Measurements from ENCODE around the gene RARB. TPM values are rescaled to one million over a fixed set of nuclear protein-coding genes. Genes with fewer than 3 reads are reported as not detected.

Gene RARB
- total RNA-seq, 2 donors from 2014 or later, result 1.2 to 4.3 TPM

- DNase-seq, result no peak
- ATAC-seq, result no peak
- intact Hi-C loops (cut with DNase I, micrococcal nuclease), result no loop called here
These were observed 10.9 kb downstream of the RARB start for GRCh38 chr3:25438791-25439555.

DNA sequence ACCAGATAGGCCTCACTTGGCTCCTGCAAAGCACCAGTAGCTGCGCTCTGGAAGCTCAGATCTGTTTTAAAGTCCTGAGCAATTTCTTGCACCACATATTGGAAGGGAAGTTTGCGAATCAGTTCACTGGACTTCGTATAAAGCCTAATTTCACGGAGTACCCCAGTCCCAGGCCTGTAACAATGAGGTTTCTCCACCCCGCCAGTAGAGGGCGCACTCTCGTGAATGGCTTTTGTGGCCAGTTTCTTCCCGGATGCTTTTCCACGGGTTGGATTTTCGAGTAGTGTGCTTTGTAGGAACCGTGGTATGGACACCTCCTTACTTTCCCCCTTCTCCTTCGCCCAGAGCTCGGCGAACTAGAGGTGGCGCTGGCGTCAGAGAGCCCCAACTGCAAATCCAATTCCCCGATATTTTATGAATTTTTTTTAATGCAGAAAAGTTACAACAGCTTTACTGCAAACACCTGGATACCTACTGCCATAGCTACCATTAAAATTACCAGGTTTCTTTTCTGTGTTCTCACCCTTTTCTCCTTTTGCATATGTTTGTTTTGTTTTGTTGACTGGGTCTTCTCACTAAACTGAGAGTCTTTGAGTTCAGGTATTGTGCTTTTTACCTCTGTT is 13.3 kb downstream of the RARB start:
- no peak for ATAC-seq
- DNase-seq, result peak in 1 of 2 donors; percentile 7
- intact Hi-C loops (cut with DNase I, micrococcal nuclease), result no loop called here

GRCh38 chr3:25442486-25442885 is 14.4 kb downstream of the RARB start:
- DNase-seq (no peak), ATAC-seq (no peak)
- intact Hi-C loops (cut with DNase I, micrococcal nuclease), result no loop called here

- intact Hi-C loops (cut with DNase I, micrococcal nuclease), result no loop called here
- DNase-seq (no peak), ATAC-seq (no peak)
These were observed 16.2 kb downstream of the RARB start for GRCh38 chr3:25444273-25444672.

DNA sequence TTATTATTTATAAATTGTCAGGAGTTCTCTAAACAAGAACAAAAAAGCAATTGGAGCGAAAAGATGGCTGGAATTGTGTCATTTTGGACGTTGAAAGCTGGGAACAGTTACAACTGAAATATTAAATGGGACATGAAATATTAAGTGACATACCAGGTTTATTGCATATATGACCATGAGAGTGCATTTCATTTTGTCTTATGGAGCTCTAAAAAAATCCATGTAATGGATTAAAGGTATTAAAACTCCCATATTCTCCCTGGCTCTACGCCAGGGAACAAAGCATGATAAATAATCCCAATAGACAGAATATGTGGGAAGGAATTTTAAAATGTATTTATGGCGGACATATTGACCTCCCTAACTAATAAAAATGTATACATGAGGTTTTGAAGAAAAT is 17.7 kb downstream of the RARB start:
- ATAC-seq, result no peak
- no peak for DNase-seq
- intact Hi-C loops (cut with DNase I, micrococcal nuclease), result no loop called here

DNA sequence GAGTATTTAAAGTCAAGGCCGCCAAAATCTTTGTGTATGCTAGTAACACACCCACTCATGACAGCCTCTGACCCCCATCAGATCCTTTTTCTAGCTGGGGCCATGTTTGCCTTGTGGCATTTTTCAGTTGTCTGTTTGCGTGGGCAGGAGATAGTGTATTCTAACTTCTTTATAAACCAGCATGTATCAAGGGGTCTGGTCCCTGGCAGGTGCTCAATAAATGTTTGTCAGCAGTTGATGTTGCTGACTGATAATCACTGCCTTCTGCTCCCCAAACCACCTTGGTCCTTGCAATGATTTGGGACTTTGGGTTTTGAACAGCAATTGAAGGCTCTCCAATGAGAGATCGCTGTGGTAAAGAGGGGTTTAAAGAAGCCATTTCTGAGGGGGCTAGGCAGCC is 19.2 kb downstream of the RARB start:
- ATAC-seq, result no peak
- no peak for DNase-seq
- intact Hi-C loops (cut with DNase I, micrococcal nuclease), result no loop called here

DNA sequence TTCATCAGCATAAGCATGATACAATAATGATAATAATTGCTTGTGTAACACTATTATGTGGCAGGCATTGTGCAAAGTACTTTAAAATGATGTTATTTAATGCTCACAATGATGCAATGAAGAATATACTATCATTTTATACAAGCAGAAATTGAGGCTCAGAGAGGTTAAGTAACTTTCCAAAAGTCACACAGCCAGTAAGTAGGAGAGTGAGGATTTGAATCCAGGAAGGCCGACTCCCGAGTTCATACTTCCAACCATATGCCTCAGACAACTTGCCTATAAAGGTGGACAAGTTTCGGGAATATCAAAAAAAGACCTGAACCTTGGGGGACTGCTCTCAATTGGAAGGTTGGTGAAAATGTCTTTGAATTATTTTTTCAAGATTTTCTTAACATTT is 19.9 kb downstream of the RARB start:
- intact Hi-C loops (cut with DNase I, micrococcal nuclease), result no loop called here
- no peak for DNase-seq
- ATAC-seq, result no peak

DNA sequence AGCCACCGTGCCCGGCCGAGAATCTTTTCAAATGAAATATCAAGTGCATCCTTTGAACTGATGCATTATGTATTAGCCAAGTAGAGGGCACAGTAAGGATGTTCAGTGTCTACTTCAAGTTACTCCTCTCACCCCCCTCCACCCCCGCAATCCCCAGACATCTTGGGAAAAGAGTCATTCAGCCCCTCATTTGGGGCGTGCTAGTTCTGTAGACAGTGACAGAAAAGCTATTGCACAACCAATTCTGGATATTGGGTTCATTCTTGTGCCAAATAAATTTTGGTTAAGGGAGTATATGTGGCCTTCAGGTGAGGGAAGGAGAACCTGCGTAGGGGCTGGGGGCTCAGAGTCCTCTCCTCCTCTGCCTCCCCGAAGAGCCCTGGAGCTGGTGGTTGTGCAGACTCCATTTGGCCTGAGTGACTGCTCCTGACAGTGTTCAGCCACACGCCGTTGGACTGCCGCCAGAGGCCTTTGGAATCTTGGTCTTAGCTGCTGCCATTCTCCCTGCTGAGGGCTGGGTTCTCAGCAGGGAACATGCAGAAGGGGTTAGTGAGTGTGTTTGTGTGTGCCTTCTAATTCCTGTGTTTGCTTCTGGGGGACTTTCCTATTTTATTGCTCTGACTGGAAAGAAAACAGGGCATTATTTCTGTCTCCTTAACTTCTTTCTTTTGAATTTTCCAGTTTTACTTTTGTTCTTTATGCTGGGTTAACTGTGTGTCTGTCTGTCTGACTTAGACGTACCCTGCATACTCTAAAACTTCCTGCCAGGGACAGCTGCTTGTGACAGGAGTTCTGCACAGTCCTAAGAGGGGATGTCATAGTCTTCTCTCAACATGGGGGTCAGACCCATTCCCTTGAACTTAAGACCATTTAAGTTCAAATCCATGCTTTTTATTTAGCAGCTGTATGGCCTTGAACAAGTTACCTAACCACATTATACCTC is 21.0 kb downstream of the RARB start:
- DNase-seq (peak; percentile 72 to 86), ATAC-seq (peak; percentile 97)
- intact Hi-C loops (cut with DNase I, micrococcal nuclease), result no loop called here

DNA sequence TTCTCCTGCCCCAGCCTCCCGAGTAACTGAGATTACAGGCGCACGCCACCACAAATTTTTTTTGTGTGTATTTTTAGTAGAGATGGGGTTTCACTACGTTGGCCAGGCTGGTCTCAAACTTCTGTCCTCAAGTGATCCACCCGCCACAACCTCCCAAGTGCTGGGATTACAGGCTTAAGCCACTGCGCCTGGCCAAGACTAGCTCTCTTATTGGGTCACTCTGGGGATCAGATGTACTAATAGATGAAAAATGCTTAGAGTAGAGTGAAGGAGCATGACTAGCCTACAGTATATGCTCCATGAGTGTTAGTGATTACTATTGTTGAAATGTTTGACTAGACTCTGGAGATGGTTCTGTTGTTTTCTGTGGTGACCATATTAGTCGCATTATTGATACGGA is 21.8 kb downstream of the RARB start:
- DNase-seq, result no peak
- intact Hi-C loops (cut with DNase I, micrococcal nuclease), result no loop called here
- no peak for ATAC-seq

DNA sequence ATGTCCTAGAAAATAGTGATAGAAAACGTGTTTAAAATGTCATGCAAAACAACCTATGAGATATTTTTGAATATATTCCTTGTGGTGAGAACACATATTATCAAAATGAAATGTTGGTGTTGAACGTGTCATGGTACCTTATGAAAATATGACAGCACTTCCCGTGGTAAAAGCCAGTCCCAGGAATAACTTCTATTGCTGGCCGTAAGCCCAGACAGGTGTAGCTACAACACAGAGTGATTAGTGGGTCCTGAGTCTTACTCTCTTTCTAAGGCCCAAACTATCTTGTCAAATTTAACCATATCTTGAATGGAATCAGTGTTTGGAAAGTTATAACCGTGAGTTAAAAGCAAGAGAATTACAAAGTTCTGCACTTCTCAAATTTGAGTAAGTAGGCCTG is 24.1 kb downstream of the RARB start:
- no peak for DNase-seq
- intact Hi-C loops (cut with DNase I, micrococcal nuclease), result no loop called here
- ATAC-seq, result no peak

DNA sequence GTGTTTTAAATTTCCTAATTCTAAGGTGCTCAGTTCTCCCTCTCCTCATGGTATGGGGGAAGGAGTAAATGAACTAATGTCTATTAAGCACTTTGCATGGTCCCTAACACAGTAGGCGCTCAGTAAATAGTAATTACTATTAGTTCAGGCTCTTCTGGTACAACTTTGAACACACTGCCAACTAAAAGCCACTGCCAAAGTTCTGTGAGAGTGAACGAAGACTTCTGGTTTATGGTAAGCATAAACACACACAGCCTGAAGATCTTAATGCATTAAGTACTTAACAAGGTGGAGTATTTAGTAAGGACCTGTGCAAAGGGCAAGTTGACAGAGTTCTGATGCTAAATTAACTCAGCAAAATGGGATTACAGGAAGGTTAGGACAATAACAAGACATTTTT is 24.7 kb downstream of the RARB start:
- intact Hi-C loops (cut with DNase I, micrococcal nuclease), result no loop called here
- DNase-seq, result no peak
- ATAC-seq, result no peak

- intact Hi-C loops (cut with DNase I, micrococcal nuclease), result no loop called here
- DNase-seq (no peak), ATAC-seq (no peak)
These were observed 25.5 kb downstream of the RARB start for GRCh38 chr3:25453619-25454004.

DNA sequence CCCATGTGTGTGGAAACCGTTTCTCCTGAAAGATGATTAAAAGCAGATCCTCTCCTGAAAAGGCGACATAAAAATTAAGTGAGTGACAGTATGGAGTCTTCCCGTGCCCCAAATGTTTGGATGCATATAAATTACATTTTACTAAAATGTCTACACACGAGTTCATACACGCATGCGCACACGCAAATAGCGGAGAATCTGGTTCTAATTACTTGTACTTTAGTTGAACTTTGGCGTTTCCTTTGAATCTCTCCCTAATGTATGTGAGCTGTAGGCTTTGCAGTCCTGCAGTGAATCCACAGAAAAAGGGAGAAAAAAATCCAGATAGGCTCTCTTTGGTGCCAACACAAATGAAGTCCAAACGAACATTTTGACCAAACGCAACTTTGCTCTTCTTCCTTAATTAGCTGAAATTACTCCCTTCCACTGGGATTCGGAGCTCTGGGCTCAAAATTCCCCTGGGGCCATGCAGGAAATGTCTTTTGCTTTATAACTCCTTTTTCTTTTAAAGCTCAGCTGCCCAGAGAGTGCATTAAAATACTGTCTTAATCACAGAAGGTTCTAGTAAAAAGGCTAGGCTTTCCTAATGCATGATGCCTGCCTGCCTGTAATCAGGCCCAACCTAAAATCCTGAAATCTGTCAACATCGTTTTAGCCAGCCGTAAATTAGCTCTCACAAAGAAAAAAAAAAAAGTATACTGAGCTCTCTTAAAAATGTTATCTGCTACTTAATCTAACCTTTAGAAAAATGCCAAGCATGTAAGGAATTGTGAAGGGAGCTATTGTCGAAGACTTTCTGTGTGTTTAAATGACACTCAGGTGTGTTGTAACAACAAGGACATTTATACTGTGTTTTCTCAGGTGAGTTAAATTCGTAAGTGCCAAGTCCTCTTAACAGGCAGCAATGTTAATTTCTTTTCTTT is 26.2 kb downstream of the RARB start:
- no peak for DNase-seq
- intact Hi-C loops (cut with DNase I, micrococcal nuclease), result no loop called here
- ATAC-seq, result no peak

DNA sequence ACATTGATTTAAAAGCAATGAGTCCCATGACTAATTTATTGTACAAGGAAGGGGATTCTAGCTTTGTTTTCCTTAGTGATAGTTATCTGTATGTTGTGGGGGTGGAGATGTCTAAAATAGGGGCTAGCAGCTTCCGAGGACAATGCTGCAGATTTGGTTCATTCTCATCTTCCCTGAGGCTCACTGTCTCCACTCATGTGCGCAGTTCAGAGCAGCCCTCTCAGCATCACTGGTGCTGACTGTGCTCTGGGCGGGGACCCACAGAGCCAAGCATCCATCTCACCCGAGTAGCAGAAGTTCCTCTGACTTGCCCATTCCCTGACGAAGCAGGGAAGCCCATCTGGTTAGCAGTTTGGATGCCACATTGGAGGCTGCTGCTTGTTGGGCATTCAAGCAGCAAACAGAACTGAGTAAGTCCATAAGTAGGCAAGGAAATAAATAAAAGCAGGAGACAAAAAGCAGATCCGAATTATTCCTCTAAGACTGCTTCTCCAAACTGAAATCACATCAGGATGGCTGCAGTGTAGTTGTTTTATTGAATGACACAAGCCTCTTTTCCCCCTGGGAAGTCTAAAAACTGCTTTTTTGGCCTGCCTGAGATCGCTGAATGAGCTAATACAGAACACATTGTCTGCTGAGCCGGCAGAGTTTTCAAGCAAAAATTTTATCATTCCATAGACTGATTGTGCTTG is 27.5 kb downstream of the RARB start:
- intact Hi-C loops (cut with DNase I, micrococcal nuclease), result no loop called here
- ATAC-seq (no peak), DNase-seq (peak in 1 of 2 donors; percentile 30)

DNA sequence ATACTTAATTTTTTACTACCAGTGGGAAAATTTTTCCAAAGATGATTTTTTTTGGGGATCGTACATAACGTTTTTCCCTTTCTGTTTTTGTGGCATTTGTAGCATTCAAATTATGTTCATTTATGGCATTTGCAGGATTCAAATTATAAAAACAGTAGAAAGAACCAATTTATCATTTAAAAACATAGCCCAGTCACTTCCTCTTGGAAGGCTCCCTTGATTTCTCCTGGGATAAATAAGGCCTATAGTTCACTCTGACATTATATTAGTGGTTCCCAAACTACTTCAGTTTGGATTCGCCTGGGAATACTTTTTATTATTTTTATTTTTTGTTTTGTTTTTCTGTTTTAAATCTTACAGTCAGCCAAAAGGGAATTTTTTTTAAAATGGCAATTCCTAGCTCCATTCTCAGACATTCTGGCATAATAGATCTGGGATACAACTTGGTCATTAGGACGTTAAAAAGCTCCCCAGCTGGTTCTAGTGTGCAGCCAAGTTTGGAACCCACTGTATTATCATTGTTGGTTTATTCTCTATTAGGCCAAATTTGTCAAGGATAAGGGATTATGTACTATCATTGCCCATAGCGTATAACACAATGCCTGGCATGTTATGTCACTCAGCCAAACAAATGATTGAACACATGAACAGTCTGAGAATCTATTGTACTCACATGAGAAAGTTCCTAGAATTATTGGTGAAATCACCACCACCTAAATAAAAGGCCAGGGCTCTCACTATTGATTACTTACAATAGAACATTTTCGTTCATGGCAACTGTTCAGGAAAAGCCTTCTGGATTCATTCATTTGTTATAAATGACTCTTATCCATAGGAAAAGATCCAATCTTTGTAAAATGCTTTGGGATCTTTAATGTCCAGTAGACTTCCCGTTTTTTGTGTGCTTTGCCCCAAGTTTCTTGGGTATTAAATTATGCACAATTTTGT is 28.9 kb downstream of the RARB start:
- DNase-seq, result no peak
- intact Hi-C loops (cut with DNase I, micrococcal nuclease), result no loop called here

DNA sequence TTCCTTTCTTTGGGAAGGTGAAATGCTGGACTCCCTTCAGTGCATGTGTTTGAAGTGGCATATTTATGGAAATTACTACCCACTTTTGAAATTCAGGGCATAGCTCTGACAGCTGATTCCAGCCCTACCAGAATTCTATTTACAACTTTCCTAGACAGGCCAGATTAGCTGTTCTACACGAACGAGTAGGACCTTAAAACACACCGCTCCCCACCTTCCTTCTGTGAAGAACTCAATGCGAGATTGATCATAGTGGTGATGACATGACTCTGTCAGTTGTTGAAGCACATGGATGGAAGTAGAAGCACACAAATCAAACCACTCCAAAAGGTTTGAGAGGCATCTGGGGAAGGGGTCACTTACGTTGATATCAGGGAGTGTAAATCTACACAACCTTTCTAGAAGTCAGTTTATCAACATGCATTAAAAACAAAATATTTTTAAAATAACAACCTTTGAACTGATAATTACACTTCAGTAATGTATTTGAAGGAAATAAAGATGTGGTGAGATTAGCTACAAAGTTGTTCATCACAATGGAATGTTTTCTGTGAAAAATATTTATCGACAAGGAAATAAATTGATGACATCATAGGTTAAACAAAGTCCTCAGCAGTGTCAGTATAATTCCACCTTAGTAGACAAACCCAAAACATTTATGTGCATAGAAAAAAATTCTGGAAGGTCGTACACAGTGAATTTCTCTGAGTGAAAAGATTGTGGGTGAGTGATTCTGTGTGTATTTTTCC is 29.8 kb downstream of the RARB start:
- no peak for DNase-seq
- intact Hi-C loops (cut with DNase I, micrococcal nuclease), result no loop called here
- ATAC-seq, result no peak

More for the DNA sequence above, 28.9 kb downstream of the RARB start:
- no peak for ATAC-seq

Measured in left colon (tissue), 2 donors.